Smooth muscle cell of the brain vasculature (primary cell): Measurements from ENCODE around the gene EBLN2.

Experiments used
- DNase-seq: peaks from one replicate; pipeline ENCODE4 v3.0.0-alpha.2; 2012; ENCODE audit warnings: low read depth, low spot score

The EBLN2 gene

GRCh38 chr3:73061416-73061815, at the start of gene EBLN2:
TSS of gene EBLN2 (plus strand) at chr3:73061659. CDS start at chr3:73062082, 423 bp downstream.
- DNase-seq: no peak

GRCh38 chr3:73018298-73018697, 43.2 kb upstream of the EBLN2 start:
- DNase-seq: no peak

- no peak for DNase-seq
Measured at GRCh38 chr3:73018790-73019441, 42.5 kb upstream of the EBLN2 start.

GRCh38 chr3:73021301-73021835, 40.1 kb upstream of the EBLN2 start:
- DNase-seq: no peak

- DNase-seq: no peak
Measured at GRCh38 chr3:73024836-73025235, 36.6 kb upstream of the EBLN2 start.

- DNase-seq: no peak
Measured at GRCh38 chr3:73026111-73026759, 35.2 kb upstream of the EBLN2 start.

GRCh38 chr3:73026760-73027113, 34.7 kb upstream of the EBLN2 start:
- no peak for DNase-seq

- DNase-seq: no peak
Measured at GRCh38 chr3:73028803-73029202, 32.7 kb upstream of the EBLN2 start.

GRCh38 chr3:73029321-73029796, 32.1 kb upstream of the EBLN2 start:
- DNase-seq: no peak

GRCh38 chr3:73030073-73030597, 31.3 kb upstream of the EBLN2 start:
- DNase-seq: no peak

- no peak for DNase-seq
Measured at GRCh38 chr3:73031573-73032103, 29.8 kb upstream of the EBLN2 start.

- DNase-seq: peak; percentile 26
Measured at GRCh38 chr3:73036694-73037591, 24.5 kb upstream of the EBLN2 start.

GRCh38 chr3:73041537-73041936, 19.9 kb upstream of the EBLN2 start:
- no peak for DNase-seq

- DNase-seq: no peak
Measured at GRCh38 chr3:73043414-73043813, 18.0 kb upstream of the EBLN2 start.

GRCh38 chr3:73045391-73045790, 16.1 kb upstream of the EBLN2 start:
- DNase-seq: no peak

GRCh38 chr3:73046195-73046594, 15.3 kb upstream of the EBLN2 start:
- no peak for DNase-seq

GRCh38 chr3:73049319-73049718, 12.1 kb upstream of the EBLN2 start:
- no peak for DNase-seq

- DNase-seq: no peak
Measured at GRCh38 chr3:73052857-73053256, 8.6 kb upstream of the EBLN2 start.

- DNase-seq: no peak
Measured at GRCh38 chr3:73055583-73055982, 5.9 kb upstream of the EBLN2 start.

- DNase-seq: peak; percentile 33
Measured at GRCh38 chr3:73056014-73056844, 5.2 kb upstream of the EBLN2 start.

- no peak for DNase-seq
Measured at GRCh38 chr3:73056845-73057150, 4.7 kb upstream of the EBLN2 start.
